SK-N-SH treated with all-trans-retinoic acid at 6 μM for 48 hours (cell line): Measurements from ENCODE around the gene KCNMB2.

Source experiments
- ARNTL ChIP-seq: fragments of 450-650 bp; formaldehyde crosslinking; IDR thresholded peaks from 2 replicates; pipeline ENCODE4 v1.5.0; 2020; ENCODE audit warnings: low read depth, mild to moderate bottlenecking, moderate library complexity, borderline replicate concordance
- BACH2 ChIP-seq: fragments of 250-450 bp; sonication (Bioruptor Pico); IDR thresholded peaks from 2 replicates; pipeline ENCODE4 v1.9.0; 2021; ENCODE audit warnings: mild to moderate bottlenecking, borderline replicate concordance
- CREB5 ChIP-seq: fragments of 250-450 bp; sonication (Bioruptor Pico); IDR thresholded peaks from 2 replicates; pipeline ENCODE4 v1.5.1; 2020; ENCODE audit warnings: low read depth, mild to moderate bottlenecking, moderate library complexity
- ESRRG ChIP-seq: fragments of 250-450 bp; sonication (Bioruptor Pico); IDR thresholded peaks from 2 replicates; pipeline ENCODE4 v1.6.1; 2021; ENCODE audit warnings: mild to moderate bottlenecking
- PATZ1 ChIP-seq: fragments of 250-450 bp; sonication (Bioruptor Pico); IDR thresholded peaks from 2 replicates; pipeline ENCODE4 v1.8.0; 2020; ENCODE audit warnings: mild to moderate bottlenecking, moderate library complexity, borderline replicate concordance
- POU6F1 ChIP-seq: fragments of 250-450 bp; sonication (Bioruptor Pico); IDR thresholded peaks from 2 replicates; pipeline ENCODE4 v1.8.0; 2021; ENCODE audit warnings: low read depth, mild to moderate bottlenecking, moderate library complexity, borderline replicate concordance
- SNAI2 ChIP-seq: fragments of 250-450 bp; sonication (Bioruptor Pico); IDR thresholded peaks from 2 replicates; pipeline ENCODE4 v1.5.0; 2020; ENCODE audit warnings: mild to moderate bottlenecking, moderate library complexity
- TCF4 ChIP-seq: fragments of 250-450 bp; sonication (Bioruptor Pico); IDR thresholded peaks from 2 replicates; pipeline ENCODE4 v1.8.0; 2021; ENCODE audit warnings: mild to moderate bottlenecking, moderate library complexity, borderline replicate concordance
- TOX ChIP-seq: fragments of 250-450 bp; sonication (Bioruptor Pico); IDR thresholded peaks from 2 replicates; pipeline ENCODE4 v1.8.0; 2021; ENCODE audit warnings: mild to moderate bottlenecking, moderate library complexity, borderline replicate concordance
- ZC3H10 ChIP-seq: fragments of 250-450 bp; sonication (Bioruptor Pico); IDR thresholded peaks from 2 replicates; pipeline ENCODE4 v1.5.1; 2021; ENCODE audit warnings: mild to moderate bottlenecking, moderate library complexity
- ZFP3 ChIP-seq: fragments of 250-450 bp; sonication (Bioruptor Pico); IDR thresholded peaks from 2 replicates; pipeline ENCODE4 v1.5.0; 2020; ENCODE audit warnings: mild to moderate bottlenecking, moderate library complexity
- ZNF8 ChIP-seq: fragments of 450-650 bp; formaldehyde crosslinking; IDR thresholded peaks from 2 replicates; pipeline ENCODE4 v1.5.0; 2020; ENCODE audit warnings: mild to moderate bottlenecking, moderate library complexity

- TF ChIP-seq PATZ1 (no peak), ZFP3 (no peak), ZC3H10 (CRISPR knock-in tag) (no peak), POU6F1 (CRISPR knock-in tag) (no peak), ESRRG (CRISPR knock-in tag) (no peak), TOX (CRISPR knock-in tag) (no peak), CREB5 (no peak), SNAI2 (no peak), ARNTL (CRISPR knock-in tag) (no peak), ZNF8 (CRISPR knock-in tag) (no peak), BACH2 (no peak), TCF4 (CRISPR knock-in tag) (no peak)
These were observed 333.8 kb downstream of the KCNMB2 start for GRCh38 chr3:178870085-178870484.
